Activated naive CD4-positive, alpha-beta T cell treated with anti-CD3 and anti-CD28 coated beads, Interleukin-2, amount 50 U/mL, for 72 hours (primary cell): Measurements from ENCODE around the gene RHOB. TPM values are rescaled to one million over a fixed set of nuclear protein-coding genes. Genes with fewer than 3 reads are reported as not detected.

Experiments used
- ATAC-seq, 2 donors: fragments of 150-1000 bp; cut with Tn5 transposase; 2 replicates each; pipeline ENCODE4 v1.10.0; 2021; ENCODE audit warnings: mild to moderate bottlenecking in 2 of 2, moderate library complexity in 2 of 2
- DNase-seq, 2 donors: peaks; one replicate each; pipeline ENCODE4 v3.0.0; 2021 to 2022; ENCODE audit warnings: low spot score in 2 of 2
- H3K27ac Mint-ChIP-seq, 2 donors: one replicate each; pipeline ENCODE4 v1.8.0; 2022; ENCODE audit warnings: mild to moderate bottlenecking in 2 of 2, mixed read lengths in 2 of 2
- H3K36me3 Mint-ChIP-seq, 2 donors: one replicate each; pipeline ENCODE4 v1.8.0; 2022; ENCODE audit warnings: mixed read lengths in 2 of 2
- H3K9me3 Mint-ChIP-seq, 2 donors: one replicate each; pipeline ENCODE4 v1.8.0; 2022; ENCODE audit warnings: mixed read lengths in 2 of 2
- total RNA-seq, 2 donors: library from RNA; stranded (reverse); gene quantifications; one replicate each; pipeline ENCODE4 v1.2.3, GENCODE V29; 2022

The RHOB gene
- total RNA-seq, 2 donors from 2014 or later = 5.9 to 7.1 TPM

DNA sequence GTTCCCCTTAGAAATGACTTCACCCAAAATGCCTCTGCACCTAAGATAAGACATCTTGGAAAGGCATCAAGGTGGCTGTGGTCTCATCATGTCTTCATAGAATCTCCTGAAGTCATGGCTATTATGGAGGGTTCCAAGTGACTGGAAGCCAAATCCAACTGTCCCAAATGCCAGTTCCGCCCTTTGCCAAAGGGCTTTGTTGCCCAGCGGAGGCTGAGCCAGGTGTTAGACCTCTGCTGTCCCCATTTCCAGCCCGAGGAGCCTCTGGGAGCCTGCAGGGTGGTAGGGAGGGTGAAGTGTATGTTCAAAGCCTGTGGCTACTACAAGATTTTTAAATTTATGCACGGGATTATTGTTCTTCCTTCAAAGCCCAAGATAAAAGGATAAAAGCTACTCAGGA is 25.7 kb downstream of the RHOB start:
- no peak overlapping the region for H3K27ac Mint-ChIP-seq
- ATAC-seq (no peak), DNase-seq (no peak)
- no peaks in the 10 kb centered on the region for H3K9me3 Mint-ChIP-seq
- H3K36me3 Mint-ChIP-seq = no peaks in the 10 kb centered on the region

DNA sequence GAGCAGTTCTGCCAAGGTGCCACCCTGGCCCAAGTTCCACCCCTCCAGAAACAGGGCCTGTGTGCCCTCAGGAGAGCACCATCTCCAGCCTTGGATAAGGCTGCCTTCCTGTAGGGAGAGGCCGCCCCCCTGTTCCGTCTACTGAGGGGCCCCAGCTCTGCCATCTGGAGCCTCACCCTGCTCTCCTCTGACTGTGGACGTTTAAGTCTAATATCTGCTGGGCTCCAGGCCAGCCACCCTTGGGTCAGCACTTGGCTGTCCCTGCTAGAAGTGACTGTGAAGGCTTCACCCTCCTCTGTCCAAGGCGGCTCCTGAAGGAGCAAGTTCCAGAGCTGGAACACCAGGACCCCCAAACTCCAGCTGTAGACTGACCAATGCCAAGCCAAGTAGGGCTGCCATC is 26.3 kb downstream of the RHOB start:
- DNase-seq (no peak), ATAC-seq (no peak)
- no peak overlapping the region for H3K27ac Mint-ChIP-seq
- H3K9me3 Mint-ChIP-seq = no peaks in the 10 kb centered on the region
- no peaks in the 10 kb centered on the region for H3K36me3 Mint-ChIP-seq

DNA sequence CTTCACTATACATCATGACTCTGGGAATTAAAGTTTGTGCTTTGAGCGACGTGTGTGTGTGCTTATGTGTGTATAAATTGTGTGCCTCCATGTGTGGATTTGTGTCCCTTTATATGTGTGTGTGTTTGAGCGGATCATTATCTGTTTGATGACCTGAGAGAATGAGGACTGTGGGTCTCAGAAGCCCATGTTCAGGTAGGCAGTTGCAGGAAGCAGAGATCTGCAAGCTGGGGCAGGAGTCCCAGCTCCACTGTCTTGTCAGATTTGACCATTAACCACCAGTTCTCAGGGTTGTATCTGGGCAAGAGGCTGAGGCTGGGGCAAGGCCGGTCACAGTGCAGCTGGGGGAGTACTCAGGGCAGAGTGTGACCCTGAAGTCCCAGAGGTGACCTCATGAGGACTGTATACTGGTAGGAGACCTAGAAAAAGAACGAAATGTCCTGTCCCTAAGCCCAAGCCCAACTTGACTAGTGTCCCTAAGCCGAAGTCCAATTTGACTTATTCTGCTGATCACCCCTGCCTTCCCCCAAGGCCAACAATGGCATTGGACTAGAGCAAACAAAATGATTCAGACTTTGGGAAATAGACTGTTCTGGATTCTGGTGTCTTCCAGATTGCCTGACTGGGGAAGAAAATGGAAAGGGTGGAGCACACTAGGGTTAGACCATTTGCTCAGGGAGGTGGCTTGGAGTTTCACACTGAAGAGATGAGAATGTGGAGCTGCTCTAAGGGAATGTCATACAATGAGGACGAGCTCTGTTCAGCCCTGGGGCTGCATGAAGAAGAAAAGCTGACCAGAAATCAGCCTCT is 28.1 kb downstream of the RHOB start:
- H3K27ac Mint-ChIP-seq = no peak overlapping the region
- no peaks in the 10 kb centered on the region for H3K36me3 Mint-ChIP-seq
- no peak for ATAC-seq
- no peaks in the 10 kb centered on the region for H3K9me3 Mint-ChIP-seq
- DNase-seq = no peak

DNA sequence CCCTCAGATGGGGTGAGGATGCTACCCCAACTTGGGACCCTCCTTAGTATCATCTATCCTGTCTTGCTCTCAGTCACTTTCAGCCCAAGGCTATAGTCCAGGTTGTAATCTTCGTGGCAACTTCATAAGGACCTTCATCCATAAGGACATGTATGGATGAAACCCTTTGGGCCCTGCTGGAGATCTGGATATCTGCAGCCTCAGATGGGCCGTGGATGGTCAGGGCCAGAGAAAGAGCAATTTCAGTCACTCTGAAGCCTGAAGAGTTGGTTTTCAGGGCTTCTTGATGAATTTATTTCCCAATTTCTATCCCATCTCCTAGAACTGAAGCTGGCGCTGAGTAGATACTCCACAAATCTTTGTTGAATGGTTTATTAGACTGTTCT is 28.7 kb downstream of the RHOB start:
- DNase-seq (no peak), ATAC-seq (no peak)
- Mint-ChIP-seq H3K9me3 (no peaks in the 10 kb centered on the region), H3K27ac (no peak overlapping the region), H3K36me3 (no peaks in the 10 kb centered on the region)

DNA sequence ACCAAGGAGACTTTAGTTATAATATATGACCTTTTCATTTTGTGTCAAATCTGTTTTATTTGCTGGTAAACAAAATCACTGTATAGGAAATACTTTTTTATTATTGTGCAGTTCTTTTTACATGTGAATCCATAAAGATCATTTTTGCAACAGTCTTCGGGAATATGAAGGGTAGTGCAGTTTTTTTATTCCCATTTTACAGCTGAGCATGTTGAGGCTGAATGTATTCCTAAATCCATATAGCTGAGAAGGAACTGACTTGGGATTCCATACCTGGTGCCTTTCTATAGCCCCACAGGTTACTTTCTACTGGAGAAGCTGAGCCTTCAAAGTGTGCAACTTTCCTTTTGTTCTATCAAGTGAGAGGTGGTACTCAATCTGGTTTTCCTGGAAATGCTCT is 29.6 kb downstream of the RHOB start:
- no peak for DNase-seq
- Mint-ChIP-seq H3K27ac (no peak overlapping the region), H3K9me3 (no peaks in the 10 kb centered on the region), H3K36me3 (no peaks in the 10 kb centered on the region)
- no peak for ATAC-seq

DNA sequence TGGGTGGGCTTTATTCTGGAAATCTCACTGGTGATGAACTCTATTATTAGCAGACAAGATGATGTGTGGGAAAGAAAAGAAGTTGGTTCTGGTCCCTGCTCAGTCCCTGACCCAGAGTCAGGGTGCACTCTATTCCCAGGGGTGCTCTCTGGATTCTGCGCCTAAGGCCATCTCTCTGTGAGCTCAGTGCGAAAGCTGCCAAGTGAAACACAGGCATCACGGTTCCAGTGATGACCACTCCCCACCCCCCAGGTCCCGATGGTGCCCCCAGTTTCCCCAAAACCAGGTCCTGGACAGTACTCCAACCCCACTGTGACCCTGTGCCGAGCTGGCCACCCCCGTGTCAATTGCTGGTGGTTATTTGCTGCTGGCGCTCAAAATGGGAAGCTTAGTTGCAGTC is 30.1 kb downstream of the RHOB start:
- no peaks in the 10 kb centered on the region for H3K36me3 Mint-ChIP-seq
- H3K9me3 Mint-ChIP-seq = no peaks in the 10 kb centered on the region
- no peak overlapping the region for H3K27ac Mint-ChIP-seq
- no peak for DNase-seq
- ATAC-seq = no peak

DNA sequence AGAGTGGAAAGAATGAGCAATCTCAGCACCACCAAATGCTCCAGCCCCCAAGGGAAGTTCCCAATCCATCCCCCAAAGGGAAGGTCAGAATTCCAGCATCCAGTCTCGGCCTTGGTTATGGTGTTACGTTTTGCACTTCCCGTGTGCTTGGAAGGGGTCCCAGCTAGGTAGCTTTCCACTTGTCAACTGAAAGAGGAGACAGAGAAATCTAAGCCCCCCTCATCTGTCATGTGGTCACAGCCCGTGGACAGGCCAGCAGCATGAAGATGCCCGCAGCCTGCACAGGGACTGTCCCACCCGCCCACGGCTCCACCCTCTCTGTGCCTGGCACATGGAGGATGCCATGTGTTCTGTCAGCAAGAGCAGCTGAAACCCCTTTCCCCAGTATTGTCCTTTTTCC is 32.1 kb downstream of the RHOB start:
- Mint-ChIP-seq H3K27ac (no peak overlapping the region), H3K36me3 (no peaks in the 10 kb centered on the region), H3K9me3 (no peaks in the 10 kb centered on the region)
- no peak for ATAC-seq
- DNase-seq = no peak

DNA sequence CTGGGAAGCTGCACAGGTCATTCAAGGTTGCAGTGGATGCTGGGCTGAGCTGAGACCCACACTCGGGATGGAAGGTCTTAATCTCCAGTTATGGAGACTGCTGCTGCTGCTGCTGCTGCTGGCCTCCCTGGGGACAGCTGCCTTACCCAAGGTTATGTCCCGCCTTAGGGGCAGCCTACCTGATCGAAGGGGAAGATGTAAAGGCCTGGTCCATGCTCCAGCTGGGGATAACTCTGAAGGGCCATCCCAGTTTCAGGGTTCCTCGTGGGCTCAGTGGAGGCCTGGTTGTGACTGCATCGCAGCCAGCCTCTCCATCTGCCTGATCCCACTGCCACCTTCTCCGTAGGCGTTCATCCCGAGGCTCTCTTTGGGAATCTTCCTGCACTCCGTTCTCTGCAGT is 33.0 kb downstream of the RHOB start:
- Mint-ChIP-seq H3K27ac (no peak overlapping the region), H3K36me3 (no peaks in the 10 kb centered on the region), H3K9me3 (no peaks in the 10 kb centered on the region)
- ATAC-seq (no peak), DNase-seq (no peak)

DNA sequence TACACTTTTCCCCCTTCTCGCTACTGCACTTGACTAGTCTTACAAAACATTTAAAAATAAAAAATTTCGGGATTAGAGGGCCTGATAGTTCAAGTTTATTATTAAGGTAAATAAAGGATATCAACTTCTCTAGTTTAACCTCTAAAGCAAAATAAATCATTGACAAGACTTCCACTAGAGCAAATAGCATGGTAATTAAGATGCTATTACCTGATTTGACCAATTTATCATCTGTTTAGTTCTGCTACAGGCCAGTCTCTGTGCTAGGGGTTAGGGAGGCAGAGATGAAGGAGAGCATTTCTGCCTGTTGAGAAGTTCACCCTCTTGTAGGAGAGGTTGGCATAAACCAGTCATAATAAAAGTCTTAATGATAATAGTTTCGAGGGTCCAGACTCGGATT is 34.0 kb downstream of the RHOB start:
- no peak overlapping the region for H3K27ac Mint-ChIP-seq
- DNase-seq = no peak
- H3K36me3 Mint-ChIP-seq = no peaks in the 10 kb centered on the region

DNA sequence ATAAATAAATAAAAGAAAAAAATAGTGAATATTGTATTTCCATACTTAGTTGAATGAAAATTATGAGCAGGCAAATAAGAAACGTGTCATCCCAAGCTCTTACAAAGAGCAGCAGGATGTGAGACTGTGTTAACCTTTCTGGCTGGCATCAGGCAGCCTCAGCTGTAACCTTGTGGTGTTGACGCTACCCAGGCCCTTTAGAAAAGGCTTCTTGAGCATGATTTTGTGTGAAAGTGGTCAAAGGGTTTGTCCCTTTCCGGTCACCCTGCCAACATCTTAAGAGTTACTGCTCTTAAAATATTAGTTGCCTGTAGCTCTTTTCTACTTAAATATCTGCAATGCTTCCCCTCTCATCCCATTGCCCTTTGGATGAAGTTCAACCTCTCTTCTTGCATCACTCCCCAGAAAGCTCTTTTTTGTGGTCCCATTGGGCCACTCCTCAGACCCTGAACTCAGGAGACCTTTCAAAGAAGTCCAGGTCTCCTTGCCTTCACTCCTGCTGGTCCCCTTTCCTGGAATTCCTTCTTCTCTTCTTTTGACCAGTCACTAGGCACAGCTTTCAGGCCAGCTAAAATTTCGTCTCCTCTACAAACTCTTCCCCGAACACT is 35.0 kb downstream of the RHOB start:
- H3K36me3 Mint-ChIP-seq = no peaks in the 10 kb centered on the region
- DNase-seq (no peak), ATAC-seq (peak in 1 of 2 donors; percentile 33)
- H3K9me3 Mint-ChIP-seq = no peaks in the 10 kb centered on the region
- H3K27ac Mint-ChIP-seq = no peak overlapping the region

More for the DNA sequence above, 34.0 kb downstream of the RHOB start:
- no peak for ATAC-seq
- H3K9me3 Mint-ChIP-seq = no peaks in the 10 kb centered on the region

DNA sequence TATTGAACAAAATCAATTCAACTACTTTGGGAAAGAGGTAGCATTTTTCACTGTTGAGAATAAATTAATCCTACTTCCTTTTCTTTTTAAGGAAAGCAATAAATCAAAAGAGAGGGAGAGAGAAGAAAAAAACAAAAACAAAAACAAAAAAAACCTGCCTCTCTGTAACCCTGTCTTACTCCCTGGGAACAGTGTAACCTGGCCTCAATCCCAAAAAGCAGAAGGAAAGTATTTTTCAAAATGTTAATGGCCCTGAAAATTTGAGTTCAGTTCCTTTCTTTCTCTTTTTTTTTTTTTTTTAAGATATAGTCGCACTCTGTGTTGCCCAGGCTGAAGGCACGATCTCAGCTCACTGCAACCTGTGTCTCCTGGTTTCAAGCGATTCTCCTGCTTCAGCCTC is 35.9 kb downstream of the RHOB start:
- ATAC-seq = no peak
- no peaks in the 10 kb centered on the region for H3K9me3 Mint-ChIP-seq
- H3K27ac Mint-ChIP-seq = no peak overlapping the region
- H3K36me3 Mint-ChIP-seq = no peaks in the 10 kb centered on the region
- DNase-seq = no peak

DNA sequence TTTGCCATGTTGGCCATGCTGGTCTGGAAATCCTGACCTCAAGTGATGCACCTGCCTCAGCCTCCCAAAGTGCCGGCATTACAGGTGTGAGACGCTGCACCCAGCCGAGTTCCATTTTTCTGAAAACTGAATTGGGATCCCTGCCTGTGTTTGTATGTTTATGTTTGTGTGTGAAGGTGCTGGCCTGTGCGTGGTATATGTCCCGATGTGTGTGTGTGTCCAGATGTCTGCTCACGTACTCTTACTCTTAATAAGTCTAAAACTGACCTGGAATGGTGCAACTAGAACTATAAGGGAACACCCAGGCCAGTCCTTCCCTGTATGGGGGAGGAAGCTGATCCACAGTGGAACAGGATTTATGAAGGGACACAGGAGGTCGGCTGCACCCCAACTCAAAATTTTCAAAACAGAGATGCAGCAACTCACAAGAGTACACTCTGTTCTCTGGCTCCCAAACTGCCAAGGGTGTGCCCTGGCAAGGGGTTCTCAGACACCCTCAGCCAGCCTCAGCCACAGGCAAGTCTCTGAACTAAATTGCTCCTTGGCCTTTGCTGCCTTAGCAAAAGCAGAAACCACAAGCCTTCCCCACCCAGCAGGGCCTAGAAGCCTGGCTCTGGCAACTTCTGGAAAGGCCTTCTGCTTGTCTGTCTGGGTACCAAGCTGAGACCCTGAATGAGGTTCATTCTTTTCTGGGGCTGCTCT is 36.5 kb downstream of the RHOB start:
- Mint-ChIP-seq H3K36me3 (no peaks in the 10 kb centered on the region), H3K27ac (no peak overlapping the region), H3K9me3 (no peaks in the 10 kb centered on the region)
- DNase-seq = no peak
- no peak for ATAC-seq

DNA sequence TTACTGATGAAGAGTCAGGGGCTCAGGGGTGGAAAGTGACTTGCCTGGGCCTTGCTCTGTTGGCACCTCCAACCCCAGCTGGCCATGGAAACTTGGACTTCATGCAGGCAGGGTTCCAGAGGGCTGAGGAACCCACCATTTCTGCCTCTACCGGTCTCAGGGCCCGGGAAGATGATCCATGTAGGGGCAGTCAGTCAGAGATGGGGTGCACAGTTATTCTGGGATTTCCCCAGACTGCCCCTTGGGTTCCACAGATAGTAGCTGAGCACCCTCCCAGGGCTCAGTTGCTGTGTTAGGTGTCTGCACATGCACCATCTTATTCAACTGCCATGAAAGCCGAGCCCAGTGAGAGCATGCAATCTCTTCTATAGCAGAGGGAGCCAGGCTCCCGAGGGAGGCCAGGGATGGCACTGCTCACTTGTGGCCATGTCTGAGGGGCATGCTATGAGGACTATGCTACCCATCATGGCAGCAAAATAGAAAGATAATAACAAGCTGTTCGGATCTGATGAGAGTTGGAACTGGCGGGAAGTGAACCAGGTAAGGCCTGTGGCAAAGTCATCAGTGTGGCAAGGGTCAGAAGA is 37.3 kb downstream of the RHOB start:
- Mint-ChIP-seq H3K27ac (peak overlapping the region in 1 of 2 donors; percentile 74), H3K36me3 (no peaks in the 10 kb centered on the region), H3K9me3 (no peaks in the 10 kb centered on the region)
- DNase-seq (no peak), ATAC-seq (no peak)

DNA sequence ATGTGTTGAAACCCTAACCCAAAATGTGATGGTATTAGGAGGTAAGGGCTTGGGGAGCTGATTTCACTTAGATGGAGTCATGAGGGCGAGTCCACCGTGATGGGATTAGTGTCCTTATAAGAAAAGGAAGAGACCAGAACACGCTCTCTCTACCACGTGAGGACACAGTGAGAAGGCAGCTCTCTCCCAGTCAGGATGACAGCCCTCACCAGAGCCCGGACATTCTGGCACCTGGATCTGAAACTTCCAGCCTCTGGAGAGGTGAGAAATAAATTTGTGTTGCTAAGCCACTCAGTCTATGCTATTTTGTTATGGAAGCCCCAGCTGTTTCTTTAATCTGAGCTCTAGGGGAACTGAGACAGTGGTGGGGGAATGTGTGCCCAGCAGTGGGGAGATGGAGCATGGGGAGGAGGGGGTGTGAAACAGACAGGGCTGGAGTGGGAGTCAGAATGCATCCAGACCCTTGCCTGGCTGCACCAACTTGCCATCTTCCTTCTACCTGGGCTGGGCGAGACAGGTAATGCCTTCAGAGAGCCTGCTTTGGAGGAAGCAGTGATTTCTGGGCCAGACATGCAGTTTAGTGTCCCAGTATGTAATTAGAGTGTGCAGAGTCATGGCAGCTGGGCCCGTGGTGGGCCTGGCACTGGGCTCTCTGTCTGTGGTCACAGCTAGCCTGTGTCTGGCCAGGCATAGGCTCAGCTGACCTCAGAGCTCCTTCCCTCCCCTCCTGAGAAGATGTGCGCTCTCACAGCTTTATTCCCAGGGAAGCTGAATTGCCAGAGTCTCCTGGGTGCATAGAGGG is 38.1 kb downstream of the RHOB start:
- Mint-ChIP-seq H3K9me3 (no peaks in the 10 kb centered on the region), H3K27ac (peak overlapping the region in 1 of 2 donors; percentile 9), H3K36me3 (no peaks in the 10 kb centered on the region)
- DNase-seq (no peak), ATAC-seq (no peak)

DNA sequence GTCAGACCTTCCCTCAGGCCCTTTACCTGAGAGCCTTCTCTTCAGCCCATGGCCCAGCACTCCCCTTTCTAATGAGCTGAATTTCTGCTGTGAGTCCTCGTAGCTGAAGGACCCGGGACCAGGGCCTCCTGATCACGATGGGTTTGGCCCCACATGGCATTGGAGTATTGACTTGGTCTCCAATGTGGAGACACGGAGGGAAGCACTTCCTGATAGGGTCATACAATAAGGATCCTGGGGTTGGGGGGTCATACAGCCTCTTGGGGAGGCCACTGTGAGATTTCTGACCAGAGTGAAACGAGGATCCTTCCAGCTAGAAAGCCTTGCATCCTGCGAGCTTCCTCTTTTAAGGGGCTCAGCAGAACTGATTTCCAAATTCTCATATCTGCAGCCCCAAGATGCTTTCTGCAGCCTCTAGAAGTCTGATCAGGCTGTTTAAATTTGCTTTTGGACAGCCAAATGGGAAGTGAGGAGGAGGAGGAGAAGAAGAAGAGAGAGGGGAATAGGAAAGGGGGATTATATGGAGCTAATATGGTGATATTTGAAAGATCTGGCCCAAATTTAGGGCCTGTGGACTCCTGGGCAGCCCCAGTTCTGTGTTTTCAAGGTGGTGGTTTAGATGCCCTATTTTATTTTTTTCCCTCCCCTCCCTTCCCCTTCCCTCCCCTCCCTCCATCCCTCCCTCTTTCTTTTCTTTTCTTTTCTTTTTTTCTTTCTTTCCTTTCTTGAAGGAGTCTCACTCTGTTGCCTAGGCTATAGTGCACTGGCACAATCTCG is 38.9 kb downstream of the RHOB start:
- H3K9me3 Mint-ChIP-seq = no peaks in the 10 kb centered on the region
- ATAC-seq (no peak), DNase-seq (no peak)

DNA sequence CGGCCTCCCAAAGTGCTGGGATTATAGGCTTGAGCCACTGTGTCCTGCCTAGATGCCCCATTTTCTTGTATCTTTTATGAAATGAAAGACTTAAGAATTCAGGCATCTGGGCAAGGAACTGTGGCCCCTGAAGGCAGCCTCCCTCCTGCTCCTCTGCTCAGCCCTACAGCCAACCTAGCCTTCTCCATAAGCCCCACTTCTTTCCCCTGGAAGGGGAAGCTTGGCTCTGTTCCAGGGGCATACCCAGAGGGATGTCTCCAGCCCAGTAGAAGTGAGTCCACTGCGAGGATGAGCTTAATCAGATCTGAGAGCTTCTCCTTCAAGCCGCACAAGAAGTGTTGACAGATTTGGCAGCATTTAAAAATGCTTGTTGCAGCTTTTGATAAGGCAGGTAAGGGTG is 39.7 kb downstream of the RHOB start:
- ATAC-seq = no peak
- H3K36me3 Mint-ChIP-seq = no peaks in the 10 kb centered on the region

More for the DNA sequence above, 38.9 kb downstream of the RHOB start:
- no peaks in the 10 kb centered on the region for H3K36me3 Mint-ChIP-seq
- H3K27ac Mint-ChIP-seq = no peak overlapping the region

More for the DNA sequence above, 39.7 kb downstream of the RHOB start:
- Mint-ChIP-seq H3K9me3 (no peaks in the 10 kb centered on the region), H3K27ac (no peak overlapping the region)
- no peak for DNase-seq
